K562 (cell line): ENCODE data around the gene LAPTM5. TPM values are rescaled to one million over a fixed set of nuclear protein-coding genes. Genes with fewer than 3 reads are reported as not detected.

Experiments
- CHAMP1 ChIP-seq: fragments of 450-650 bp; IDR thresholded peaks from 2 replicates; pipeline ENCODE4 v1.6.1; 2016; ENCODE audit warnings: mild to moderate bottlenecking
- FOXM1 ChIP-seq, 2 experiments: fragments of 450-650 bp in 1 of 2; sonication (generic) in 1 of 2; formaldehyde crosslinking in 1 of 2; IDR thresholded peaks; 2 replicates each; pipeline versions ENCODE4 v1.6.1 to v1.9.0; 2017 to 2022; ENCODE audit warnings: low read depth in 2 of 2, mild to moderate bottlenecking in 2 of 2, missing genetic modification reagents in 1 of 2, moderate library complexity in 1 of 2
- HDAC8 ChIP-seq: fragments of 450-650 bp; IDR thresholded peaks from 2 replicates; pipeline ENCODE4 v1.6.1; 2016; ENCODE audit warnings: mild to moderate bottlenecking, missing genetic modification characterization, moderate library complexity, missing compliant biosample characterization
- POLR3A ChIP-seq: IDR thresholded peaks from 2 replicates; pipeline ENCODE4 v1.6.1; 2011; ENCODE audit warnings: borderline replicate concordance, mild to moderate bottlenecking, moderate library complexity; ENCODE audit not compliant: insufficient read length, insufficient read depth; ENCODE audit errors: extremely low read depth
- polyA plus RNA-seq, 8 experiments: library from polyadenylated mRNA; depleted of rRNA in 4 of 8; stranded (reverse) in 5 of 8; unstranded in 3 of 8; fragments of >200 nt; fragmentation: Nextera tagmentation in 2 of 8; fragmentation: Illumina TruSeq in 1 of 8; extraction: Ambion mirVana in 2 of 8; extraction: Trizol in 1 of 8; gene quantifications; 2 replicates each; pipeline versions ENCODE4 v1.2.1 to v1.2.3, GENCODE V29; 2011 to 2014; ENCODE audit warnings: inconsistent platforms in 1 of 8, missing spikeins in 1 of 8
- total RNA-seq, 7 experiments: library from RNA; depleted of rRNA in 6 of 7; stranded (reverse); fragments of >200 nt in 6 of 7; fragmentation: Illumina TruSeq in 2 of 7; extraction: Trizol in 2 of 7; gene quantifications; 2 replicates each; pipeline versions ENCODE4 v1.2.1 to v1.2.3, GENCODE V29; 2011 to 2021; ENCODE audit warnings: low replicate concordance in 1 of 7
- TF ChIP-seq, protein P1 (sequence below): sonication (generic); formaldehyde crosslinking; IDR thresholded peaks from 2 replicates; pipeline ENCODE4 v1.8.0; 2022; ENCODE audit warnings: mild to moderate bottlenecking, missing genetic modification reagents
- TF ChIP-seq, protein P2 (sequence below): fragments of 150-350 bp; conservative IDR thresholded peaks from 2 replicates; pipeline ENCODE4 v1.6.1; 2014; ENCODE audit warnings: low read length
- TF ChIP-seq, protein P3 (sequence below): fragments of 450-650 bp; IDR thresholded peaks from 2 replicates; pipeline ENCODE4 v1.6.1; 2016; ENCODE audit warnings: low read depth

LAPTM5 gene
- total and polyA plus RNA-seq, 9 of the 15 experiments (the other 6 are each of a cell fraction or from before 2014, with no cell fraction given), result 2.4 to 47.3 (median 20.3) TPM

GRCh38 chr1:30758785-30759380 lies 1.3 kb upstream of the LAPTM5 start (continued):
- TF ChIP-seq, protein P1, sequence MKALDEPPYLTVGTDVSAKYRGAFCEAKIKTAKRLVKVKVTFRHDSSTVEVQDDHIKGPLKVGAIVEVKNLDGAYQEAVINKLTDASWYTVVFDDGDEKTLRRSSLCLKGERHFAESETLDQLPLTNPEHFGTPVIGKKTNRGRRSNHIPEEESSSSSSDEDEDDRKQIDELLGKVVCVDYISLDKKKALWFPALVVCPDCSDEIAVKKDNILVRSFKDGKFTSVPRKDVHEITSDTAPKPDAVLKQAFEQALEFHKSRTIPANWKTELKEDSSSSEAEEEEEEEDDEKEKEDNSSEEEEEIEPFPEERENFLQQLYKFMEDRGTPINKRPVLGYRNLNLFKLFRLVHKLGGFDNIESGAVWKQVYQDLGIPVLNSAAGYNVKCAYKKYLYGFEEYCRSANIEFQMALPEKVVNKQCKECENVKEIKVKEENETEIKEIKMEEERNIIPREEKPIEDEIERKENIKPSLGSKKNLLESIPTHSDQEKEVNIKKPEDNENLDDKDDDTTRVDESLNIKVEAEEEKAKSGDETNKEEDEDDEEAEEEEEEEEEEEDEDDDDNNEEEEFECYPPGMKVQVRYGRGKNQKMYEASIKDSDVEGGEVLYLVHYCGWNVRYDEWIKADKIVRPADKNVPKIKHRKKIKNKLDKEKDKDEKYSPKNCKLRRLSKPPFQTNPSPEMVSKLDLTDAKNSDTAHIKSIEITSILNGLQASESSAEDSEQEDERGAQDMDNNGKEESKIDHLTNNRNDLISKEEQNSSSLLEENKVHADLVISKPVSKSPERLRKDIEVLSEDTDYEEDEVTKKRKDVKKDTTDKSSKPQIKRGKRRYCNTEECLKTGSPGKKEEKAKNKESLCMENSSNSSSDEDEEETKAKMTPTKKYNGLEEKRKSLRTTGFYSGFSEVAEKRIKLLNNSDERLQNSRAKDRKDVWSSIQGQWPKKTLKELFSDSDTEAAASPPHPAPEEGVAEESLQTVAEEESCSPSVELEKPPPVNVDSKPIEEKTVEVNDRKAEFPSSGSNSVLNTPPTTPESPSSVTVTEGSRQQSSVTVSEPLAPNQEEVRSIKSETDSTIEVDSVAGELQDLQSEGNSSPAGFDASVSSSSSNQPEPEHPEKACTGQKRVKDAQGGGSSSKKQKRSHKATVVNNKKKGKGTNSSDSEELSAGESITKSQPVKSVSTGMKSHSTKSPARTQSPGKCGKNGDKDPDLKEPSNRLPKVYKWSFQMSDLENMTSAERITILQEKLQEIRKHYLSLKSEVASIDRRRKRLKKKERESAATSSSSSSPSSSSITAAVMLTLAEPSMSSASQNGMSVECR (CRISPR knock-in tag), result no peak; the same call in 1 of the 2 replicates
- TF ChIP-seq, protein P2, sequence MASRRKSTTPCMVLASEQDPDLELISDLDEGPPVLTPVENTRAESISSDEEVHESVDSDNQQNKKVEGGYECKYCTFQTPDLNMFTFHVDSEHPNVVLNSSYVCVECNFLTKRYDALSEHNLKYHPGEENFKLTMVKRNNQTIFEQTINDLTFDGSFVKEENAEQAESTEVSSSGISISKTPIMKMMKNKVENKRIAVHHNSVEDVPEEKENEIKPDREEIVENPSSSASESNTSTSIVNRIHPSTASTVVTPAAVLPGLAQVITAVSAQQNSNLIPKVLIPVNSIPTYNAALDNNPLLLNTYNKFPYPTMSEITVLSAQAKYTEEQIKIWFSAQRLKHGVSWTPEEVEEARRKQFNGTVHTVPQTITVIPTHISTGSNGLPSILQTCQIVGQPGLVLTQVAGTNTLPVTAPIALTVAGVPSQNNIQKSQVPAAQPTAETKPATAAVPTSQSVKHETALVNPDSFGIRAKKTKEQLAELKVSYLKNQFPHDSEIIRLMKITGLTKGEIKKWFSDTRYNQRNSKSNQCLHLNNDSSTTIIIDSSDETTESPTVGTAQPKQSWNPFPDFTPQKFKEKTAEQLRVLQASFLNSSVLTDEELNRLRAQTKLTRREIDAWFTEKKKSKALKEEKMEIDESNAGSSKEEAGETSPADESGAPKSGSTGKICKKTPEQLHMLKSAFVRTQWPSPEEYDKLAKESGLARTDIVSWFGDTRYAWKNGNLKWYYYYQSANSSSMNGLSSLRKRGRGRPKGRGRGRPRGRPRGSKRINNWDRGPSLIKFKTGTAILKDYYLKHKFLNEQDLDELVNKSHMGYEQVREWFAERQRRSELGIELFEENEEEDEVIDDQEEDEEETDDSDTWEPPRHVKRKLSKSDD, result no peak
- TF ChIP-seq POLR3A (no peak), HDAC8 (tag) (no peak), FOXM1 (IDR thresholded peaks at IDR 0.05; ENCODE audit: low read depth) (no peak), FOXM1 (CRISPR knock-in tag; IDR thresholded peaks at IDR 0.05; ENCODE audit: low read depth) (no peak), CHAMP1 (no peak)
- TF ChIP-seq, protein P3, sequence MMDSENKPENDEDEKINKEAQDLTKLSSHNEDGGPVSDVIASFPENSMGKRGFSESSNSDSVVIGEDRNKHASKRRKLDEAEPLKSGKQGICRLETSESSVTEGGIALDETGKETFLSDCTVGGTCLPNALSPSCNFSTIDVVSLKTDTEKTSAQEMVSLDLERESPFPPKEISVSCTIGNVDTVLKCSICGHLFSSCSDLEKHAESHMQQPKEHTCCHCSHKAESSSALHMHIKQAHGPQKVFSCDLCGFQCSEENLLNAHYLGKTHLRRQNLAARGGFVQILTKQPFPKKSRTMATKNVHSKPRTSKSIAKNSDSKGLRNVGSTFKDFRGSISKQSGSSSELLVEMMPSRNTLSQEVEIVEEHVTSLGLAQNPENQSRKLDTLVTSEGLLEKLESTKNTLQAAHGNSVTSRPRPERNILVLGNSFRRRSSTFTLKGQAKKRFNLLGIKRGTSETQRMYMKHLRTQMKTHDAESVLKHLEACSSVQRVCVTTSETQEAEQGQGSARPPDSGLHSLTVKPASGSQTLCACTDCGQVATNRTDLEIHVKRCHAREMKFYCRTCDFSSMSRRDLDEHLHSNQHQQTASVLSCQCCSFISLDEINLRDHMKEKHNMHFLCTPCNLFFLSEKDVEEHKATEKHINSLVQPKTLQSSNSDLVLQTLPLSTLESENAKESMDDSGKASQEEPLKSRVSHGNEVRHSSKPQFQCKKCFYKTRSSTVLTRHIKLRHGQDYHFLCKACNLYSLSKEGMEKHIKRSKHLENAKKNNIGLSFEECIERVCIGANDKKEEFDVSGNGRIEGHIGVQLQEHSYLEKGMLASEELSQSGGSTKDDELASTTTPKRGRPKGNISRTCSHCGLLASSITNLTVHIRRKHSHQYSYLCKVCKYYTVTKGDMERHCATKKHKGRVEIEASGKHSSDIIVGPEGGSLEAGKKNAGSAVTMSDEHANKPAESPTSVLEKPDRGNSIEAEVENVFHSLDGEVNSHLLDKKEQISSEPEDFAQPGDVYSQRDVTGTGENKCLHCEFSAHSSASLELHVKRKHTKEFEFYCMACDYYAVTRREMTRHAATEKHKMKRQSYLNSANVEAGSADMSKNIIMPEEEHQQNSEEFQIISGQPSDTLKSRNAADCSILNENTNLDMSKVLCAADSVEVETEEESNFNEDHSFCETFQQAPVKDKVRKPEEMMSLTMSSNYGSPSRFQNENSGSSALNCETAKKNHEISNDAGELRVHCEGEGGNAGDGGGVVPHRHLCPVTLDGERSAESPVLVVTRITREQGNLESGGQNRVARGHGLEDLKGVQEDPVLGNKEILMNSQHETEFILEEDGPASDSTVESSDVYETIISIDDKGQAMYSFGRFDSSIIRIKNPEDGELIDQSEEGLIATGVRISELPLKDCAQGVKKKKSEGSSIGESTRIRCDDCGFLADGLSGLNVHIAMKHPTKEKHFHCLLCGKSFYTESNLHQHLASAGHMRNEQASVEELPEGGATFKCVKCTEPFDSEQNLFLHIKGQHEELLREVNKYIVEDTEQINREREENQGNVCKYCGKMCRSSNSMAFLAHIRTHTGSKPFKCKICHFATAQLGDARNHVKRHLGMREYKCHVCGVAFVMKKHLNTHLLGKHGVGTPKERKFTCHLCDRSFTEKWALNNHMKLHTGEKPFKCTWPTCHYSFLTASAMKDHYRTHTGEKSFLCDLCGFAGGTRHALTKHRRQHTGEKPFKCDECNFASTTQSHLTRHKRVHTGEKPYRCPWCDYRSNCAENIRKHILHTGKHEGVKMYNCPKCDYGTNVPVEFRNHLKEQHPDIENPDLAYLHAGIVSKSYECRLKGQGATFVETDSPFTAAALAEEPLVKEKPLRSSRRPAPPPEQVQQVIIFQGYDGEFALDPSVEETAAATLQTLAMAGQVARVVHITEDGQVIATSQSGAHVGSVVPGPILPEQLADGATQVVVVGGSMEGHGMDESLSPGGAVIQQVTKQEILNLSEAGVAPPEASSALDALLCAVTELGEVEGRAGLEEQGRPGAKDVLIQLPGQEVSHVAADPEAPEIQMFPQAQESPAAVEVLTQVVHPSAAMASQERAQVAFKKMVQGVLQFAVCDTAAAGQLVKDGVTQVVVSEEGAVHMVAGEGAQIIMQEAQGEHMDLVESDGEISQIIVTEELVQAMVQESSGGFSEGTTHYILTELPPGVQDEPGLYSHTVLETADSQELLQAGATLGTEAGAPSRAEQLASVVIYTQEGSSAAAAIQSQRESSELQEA, result no peak
